GM21381 (cell line): Measurements from ENCODE around the gene CHSY3.

ENCODE experiments used
- ATAC-seq: cut with Tn5 transposase; IDR thresholded peaks from one replicate; pipeline ENCODE4 v1.9.1; 2021; ENCODE audit warnings: mild to moderate bottlenecking, moderate library complexity; ENCODE audit not compliant: unreplicated experiment

Gene CHSY3

DNA sequence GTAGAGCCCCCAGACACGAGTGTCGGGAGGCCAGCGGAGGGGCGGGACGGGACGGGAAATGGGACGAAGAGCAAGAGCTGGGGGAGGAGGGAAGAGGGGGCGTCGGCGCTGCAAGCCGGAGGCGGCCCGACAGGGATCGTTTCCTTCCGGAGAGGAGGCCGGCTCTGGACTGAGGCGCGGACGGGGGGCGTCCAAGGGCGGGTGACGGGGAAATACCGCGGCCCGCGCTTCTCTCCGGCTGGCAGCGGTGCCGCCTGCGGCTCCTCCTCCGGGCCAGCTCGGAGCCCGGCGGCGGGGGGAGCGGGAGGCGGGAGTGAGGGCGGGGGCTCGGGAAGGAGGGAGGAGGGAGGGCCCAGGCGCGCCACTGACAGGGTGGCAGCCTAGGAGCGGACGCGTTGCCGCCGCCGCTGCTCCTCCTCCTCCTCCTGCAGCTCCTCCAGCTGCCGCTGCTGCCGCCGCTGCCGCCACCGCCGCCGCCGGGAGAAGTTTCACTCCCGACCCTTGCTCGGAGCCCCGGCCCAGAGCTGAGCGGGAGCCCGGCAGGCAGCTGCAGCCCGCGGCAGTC, at the start of gene CHSY3:
Gene CHSY3 (plus strand): TSS at position 364 of the 565 bp plus-strand sequence.
- ATAC-seq, result peak; percentile 64

DNA sequence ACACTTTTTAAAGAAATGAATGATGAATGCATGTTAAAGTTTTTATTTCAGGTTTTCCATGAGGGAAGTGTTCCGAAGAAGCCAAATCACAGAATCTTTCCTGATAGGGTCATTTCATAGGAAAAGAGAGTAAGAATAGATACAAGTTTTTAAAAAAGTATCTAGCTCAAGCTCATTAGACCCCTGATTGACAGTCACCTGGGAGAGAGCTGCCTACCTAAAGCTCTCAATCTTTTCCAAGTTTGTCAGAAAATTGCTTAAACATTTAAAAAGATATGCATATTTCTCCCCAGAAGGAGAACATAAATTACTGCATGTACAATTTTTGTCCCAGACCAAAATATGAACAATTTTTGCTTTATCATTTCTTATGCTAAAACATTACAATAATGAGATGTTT, 47.9 kb upstream of the CHSY3 start:
- no peak for ATAC-seq

DNA sequence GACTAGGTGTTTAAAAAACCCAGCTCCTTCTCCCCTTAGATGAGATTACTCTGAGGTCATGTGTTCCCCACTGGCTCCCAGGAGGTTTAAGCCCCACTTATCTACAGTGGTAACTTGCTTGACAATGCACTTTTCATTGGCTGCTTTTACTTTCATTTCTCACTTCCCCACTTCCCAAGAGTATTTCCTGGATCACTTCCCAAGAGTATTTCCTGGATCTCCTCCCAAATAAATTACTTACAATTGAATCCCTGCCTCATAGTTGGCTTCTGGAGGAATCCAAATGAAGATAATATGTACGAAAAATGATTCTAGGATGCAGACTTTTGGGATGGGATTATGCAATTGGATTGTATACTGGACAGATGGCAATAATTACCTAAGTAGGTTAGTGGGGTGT, 47.1 kb upstream of the CHSY3 start:
- no peak for ATAC-seq

DNA sequence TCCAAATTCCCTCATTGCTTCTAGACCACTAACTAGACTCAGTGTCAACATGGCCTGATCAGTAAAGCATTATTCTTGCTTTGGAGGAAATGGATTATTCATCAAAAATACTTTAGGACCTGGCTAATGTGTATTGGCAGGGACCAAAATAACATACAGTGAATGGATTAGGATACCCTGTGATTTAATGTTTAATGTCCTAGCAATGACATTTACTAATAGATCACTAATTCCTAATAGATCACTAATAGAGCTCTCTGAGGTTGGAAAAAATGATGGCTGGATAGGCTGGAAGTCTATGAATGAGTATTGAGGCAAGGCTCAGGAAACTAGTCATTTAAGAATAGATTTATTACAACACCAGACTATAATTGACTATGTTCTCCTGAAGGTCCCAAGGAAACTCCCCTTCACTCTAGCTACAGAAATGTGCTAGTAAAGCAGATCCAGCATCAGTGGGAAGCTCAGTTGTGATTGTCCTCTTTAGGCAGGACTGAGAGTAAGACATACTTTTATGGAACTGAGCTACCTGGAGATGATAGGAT, 46.1 kb upstream of the CHSY3 start:
- no peak for ATAC-seq

DNA sequence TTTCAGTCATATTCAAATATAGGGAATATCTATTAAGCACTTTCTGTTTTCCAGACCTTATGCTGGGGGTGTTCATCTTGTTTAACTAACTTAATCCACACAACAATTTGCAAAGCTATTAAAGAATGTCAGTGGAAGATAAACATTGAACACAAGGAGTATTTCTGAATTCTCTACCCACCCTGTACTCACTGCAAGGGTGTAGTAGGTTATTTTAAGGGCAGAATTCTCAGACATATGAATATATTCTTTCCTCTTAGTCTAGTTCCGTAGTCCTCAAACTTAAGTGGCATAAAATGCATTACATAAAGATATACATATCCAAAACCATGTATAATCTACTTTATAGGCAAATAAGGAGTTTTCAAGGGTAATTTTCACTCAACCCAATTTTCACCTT, 19.9 kb upstream of the CHSY3 start:
- ATAC-seq, result no peak

DNA sequence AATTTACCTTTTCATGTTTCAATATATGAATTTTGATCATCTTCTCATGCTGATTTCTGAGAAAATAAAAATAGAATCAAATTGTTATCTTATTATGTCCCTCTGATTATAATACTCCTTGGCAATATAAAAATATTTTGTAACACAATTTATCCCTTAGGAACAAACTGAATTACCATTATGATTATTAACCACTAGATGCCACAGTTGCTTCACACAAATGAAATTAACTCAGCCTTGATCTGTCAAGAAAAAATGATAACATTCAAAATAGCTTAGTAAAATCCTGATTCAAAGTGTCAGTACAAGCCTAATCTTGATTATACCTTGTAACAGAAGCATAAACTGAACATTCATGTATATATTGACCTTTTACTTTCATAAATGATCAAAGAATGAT, 4.8 kb upstream of the CHSY3 start:
- ATAC-seq, result no peak

DNA sequence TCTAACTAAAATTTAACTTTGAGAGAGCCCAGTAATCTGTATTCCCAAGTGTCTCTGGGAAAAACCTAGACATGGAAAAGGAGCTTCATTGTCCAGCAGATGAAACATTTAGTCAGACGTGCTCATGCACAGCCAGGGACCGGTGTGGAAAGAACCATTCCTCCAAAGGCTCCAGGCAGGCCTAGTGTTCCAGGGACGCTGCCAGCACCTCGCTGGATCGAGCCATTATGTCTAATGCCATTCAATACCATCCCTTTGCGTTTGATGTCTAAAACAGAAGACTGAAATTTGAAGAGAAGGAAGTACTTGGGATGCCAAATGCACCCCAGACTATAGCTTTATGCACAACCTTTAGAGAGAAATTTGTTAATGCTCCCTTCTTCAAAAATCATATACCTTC, 1.4 kb upstream of the CHSY3 start:
- ATAC-seq, result no peak

DNA sequence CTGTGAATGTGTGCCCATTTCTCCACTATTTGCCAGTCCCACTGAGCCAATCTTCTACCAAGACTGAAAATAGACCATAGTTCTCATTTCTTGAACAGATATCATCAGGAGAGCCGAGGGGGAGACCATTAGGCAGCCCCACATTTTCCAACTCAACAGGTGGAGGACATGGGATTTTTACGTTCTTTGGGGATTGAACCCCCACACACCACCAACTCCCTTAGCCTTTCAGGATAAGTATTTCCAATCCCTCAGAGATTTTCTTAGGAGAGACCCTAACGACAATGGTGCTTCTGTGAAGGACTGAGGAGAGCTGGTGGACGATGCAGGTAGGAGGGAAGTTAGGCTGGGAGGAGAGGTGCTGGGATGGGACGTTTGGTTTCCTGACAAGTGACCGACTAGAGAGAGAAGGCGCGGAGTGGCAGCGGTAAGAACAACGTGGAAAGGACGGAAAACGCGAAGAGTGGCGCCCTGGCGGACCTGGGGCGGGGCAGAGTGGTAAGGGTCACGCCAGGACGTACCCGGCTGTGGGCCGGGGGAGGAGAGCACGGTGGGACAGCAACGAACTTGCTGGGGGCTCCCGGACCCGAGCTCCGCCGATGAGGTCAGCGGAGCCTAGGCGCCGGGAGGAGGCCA, 681 bp upstream of the CHSY3 start:
- no peak for ATAC-seq

DNA sequence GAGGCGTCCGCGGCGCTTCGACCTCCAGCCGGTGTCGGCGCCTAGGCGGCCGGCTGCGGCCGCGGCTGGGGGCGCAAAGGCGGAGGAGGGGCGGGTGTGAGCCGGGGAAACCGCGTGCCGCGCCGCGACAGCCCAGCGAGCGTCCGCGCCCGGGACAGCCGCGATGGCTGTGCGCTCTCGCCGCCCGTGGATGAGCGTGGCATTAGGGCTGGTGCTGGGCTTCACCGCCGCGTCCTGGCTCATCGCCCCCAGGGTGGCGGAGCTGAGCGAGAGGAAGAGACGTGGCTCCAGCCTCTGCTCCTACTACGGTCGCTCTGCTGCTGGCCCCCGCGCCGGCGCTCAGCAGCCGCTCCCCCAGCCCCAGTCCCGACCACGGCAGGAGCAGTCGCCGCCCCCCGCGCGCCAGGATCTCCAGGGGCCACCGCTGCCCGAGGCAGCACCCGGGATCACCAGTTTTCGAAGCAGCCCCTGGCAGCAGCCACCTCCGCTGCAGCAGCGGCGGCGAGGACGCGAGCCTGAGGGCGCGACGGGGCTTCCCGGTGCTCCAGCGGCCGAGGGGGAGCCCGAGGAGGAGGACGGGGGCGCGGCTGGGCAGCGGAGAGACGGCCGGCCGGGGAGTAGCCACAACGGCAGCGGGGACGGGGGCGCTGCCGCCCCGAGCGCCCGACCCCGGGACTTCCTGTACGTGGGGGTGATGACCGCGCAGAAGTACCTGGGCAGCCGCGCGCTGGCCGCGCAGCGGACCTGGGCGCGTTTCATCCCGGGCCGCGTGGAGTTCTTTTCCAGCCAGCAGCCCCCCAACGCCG, 605 bp downstream of the CHSY3 start:
- ATAC-seq, result peak; percentile 9

DNA sequence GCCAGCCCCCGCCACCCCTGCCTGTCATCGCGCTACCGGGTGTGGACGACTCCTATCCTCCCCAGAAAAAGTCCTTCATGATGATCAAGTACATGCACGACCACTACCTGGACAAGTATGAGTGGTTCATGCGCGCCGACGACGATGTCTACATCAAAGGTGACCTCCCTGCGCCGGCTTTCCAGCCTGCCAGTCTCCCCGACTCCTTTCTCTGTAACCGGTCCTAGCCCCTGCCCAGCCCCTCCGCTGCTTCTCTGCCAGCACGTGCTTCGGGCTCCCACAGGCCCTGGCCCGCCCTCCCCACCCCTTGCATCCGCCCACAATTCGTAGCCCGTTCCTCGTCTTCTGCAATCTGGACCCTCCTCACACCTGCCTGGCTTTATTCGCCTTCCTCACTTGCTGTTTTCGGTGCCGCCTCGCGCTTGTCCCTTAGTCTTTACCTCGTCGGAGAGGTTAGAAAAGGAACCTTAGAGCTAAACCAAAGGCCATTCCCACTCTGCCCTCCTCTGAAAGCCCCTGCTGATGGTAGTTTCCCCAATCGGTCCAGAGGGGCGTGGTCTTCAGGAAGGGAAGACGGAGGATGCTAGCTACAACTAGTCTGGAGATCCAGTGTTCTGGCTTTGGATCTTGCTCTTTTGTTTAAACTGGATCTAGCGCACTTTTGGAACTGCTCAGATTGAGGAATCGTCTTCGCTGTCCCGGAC, 1.4 kb downstream of the CHSY3 start:
- ATAC-seq, result no peak

DNA sequence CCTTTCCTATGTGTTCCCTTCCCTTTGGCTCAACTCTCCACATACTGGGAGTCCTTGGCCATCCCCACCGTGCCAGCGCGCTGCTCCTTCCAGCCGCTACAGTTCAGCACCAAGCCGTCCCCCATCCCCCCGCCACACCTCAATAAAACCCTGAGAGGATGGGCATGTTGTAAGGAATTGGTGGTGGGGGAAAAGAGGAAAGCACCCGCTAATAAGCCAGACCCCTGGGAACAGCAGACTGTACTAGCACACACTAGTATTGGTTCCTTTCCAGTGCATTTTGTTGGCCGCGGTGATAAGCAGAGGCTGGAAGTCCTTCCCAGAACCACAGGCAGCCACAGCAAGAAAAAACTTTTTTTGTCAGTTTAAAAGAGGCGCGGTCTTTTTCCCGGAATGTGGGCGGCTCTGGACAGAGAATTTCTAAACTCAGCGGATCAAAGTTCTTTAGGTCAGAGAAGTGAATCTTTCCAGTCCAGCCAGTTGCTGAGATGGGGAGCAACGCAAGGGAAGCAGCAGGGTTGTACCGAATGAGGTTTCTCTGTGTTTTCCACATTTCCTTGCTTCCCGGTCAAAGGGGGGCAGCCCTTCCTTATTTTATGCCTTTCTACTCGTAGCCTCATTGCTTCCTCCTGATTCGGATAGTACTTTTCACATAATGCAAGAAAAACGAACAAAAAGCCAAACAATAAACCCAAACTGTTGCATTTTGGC, 2.1 kb downstream of the CHSY3 start:
- ATAC-seq, result no peak

DNA sequence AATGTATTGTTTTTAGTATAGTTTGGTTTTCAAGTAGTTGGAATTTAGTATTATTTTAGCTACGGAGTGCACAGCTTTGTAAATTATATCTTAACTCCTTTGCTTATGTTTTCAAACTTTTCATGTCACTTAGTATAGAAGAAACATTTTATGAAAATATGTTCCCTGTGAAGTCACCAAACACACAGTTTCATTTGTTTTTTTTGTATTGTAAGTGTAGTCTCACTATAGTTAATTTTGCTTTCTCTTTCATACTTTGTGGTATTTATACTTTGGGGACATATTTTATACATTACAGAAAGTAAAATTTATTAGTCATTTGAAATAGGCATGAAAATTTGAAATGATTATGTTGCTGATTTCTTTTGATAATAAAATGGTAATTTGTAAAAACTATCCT, 5.0 kb downstream of the CHSY3 start:
- ATAC-seq, result no peak

DNA sequence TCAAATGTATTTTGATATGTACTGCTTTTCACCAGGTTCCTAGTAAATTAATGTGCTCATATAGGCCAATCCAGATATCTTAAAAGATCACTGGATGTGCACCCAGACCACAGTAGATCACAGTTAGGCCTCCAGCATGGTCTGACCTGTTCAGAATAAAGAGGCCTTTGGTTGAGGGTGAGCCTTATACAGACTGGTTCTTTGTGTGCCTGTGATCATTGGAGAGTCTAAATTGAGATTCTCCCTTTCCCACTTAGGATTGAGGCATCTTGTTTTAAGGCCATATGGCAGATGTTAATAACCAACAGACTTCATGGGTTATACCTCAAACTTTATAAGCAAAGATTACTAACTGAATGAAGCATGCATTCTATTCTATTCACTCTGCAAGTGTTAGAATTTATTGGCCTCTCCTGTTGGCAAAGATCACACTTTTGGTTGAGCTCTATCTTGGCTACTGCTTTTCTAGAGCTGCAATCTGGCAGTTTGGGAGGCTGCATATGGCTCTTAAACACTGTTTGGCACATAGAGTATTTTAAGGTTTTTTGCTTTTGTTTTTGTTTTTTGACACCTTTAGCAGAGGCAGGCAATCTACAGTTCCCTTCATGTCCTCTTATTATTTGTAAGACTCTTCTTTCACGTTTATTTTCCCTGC, 8.5 kb downstream of the CHSY3 start:
- ATAC-seq, result no peak

DNA sequence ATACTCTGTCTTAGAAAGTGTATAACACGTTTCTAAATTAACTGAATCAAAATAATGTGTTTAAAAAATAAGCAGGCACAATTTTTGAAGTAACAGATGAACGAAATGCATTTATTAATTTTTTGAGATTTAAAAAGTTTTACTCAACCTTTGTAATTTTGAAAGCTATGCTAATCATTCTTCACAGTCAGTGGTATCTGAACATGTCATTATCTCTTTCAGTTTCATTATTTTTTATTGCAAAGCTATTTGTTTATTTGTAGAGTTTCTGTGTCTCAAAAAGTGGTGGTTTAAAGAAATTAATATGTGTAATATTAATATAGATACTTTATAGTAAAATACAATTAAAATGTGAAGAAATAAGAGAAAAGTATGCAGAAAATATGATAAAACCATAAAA, 11.2 kb downstream of the CHSY3 start:
- ATAC-seq, result no peak

DNA sequence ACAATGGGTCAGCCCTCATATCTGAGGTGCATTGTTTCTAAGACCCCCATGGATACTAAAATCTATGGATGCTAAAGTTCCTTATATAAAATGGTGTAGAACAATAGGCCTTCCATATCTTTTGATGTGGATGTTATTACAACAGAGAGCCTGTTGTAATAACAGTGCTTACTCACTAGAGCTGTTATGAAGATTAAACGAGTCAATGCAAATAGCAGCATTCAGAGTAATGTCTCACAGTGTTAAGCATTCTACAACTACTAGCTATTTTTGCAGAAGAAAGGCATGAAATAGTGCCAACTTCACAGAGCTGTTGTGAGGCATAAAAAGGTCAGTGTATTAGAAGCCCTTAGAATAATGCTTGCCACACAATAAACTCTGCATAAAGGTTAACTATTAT, 13.0 kb downstream of the CHSY3 start:
- ATAC-seq, result no peak

DNA sequence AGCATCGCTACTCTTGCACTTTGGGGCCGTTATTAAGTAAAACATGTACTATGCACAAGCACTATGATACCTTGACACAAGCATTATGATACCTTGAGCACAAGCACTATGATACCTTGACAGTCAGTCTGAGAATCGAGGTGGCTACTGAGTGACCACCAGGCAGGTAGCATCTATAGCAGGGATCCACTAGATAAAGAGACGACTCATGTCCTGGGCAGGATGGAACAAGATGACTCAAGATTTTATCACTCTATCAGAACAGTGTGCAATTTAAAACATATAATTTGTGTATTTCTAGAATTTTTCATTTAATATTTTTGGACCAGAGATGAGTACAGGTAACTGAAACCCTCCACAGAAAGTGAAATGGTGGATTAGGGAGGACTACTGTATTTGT, 16.9 kb downstream of the CHSY3 start:
- no peak for ATAC-seq

DNA sequence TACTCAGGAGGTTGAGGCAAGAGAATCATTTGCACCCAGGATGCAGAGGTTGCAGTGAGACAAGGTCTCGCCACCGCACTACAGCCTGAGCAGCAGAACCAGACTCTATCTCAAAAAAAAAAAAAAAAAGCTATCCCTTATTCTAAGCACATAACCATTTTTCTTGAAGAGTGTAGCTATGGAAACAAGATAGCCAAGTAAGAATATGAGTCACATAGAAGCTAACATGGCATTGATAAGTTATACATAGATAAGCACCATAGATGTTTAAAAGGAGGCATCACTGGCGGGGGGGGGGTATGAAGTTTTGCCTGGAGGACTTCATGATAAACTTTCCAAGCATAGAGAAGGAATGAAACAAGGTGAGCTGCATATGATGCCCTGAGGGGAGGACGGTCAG, 26.0 kb downstream of the CHSY3 start:
- no peak for ATAC-seq

DNA sequence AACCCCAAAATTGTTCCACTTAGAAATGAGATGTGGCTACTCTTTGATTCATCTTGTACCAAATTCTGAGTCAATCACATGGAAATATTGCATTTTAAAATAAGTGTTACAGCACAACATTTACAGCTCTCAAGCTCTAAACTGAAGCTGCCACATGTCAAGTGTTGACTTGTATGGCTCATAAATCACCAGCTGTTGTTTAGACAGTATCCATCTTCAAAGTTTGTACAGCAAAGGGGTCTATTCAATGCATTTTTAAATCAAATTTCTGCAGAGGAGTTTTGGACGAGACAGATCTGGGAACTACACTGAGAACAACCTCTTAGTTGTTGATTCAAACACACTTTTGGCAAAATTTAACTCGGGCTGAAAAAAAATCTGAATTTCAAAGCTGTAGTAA, 31.4 kb downstream of the CHSY3 start:
- ATAC-seq, result no peak

DNA sequence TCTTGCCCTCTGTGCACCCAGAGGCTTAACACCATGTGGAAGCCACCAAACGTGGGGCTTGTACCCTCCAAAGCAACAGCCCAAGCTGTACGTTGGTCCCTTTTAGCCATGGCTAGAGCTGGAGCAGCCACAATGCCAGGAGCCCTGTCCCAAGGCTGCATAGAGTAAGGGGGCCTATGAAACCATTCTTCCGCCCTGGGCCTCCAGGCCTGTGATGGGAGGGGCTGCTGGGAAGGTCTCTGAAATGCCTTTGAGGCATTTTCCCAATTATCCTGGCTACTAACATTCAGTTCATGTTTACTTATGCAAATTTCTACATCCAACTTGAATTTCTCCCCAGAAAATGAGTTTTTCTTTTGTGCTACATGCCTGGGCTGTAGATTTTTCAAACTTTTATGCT, 33.8 kb downstream of the CHSY3 start:
- ATAC-seq, result no peak

DNA sequence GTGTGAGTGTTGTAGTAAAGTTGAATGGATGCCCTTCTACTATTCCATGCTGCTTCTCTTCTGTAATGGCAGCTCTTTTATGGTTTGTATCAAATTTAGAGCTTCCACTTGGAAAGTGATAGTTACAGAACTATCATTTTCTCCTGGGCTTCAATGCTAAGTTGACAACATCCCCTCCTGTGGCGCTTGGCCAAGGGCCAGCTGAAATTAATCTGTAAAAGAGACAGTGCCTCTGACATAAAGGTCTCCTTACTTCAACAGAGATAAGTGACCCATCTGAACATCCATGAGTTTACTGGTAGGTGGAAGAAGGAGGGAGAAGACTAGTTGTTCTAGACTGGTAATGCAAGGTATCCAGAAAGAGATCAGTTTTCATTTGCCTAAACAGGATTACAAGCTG, 39.7 kb downstream of the CHSY3 start:
- no peak for ATAC-seq
